ENCODE data around the gene SLC44A1. TPM values are rescaled to one million over a fixed set of nuclear protein-coding genes. Genes with fewer than 3 reads are reported as not detected.

The SLC44A1 gene
- total RNA-seq, 2 experiments from 2014 or later: 26.6 to 71.6 TPM

- H3K36me3 ChIP-seq (ENCODE audit: insufficient read depth, low read length): no peaks in the 10 kb centered on the region
- BruUV-seq (replicated peaks): no TSS peak
- no peak for DNase-seq (ENCODE audit: low spot score)
- no peaks in the 10 kb centered on the region for H4K20me1 ChIP-seq (ENCODE audit: insufficient read depth, low read length)
- TF ChIP-seq EZH2phosphoT487 (IDR thresholded peaks at IDR 0.05; ENCODE audit: borderline replicate concordance, low read depth, low read length) (no peak), CTCF (conservative IDR thresholded peaks at IDR 0.05; ENCODE audit: low read length) (no peak)
- CTCF ChIA-PET (ENCODE audit: unreplicated experiment): no interaction called here
- no peaks in the 10 kb centered on the region for H3K79me2 ChIP-seq (ENCODE audit: insufficient read depth, low read depth, low read length)
- no peaks in the 10 kb centered on the region for H3K9me3 ChIP-seq (ENCODE audit: low read length)
- intact Hi-C loops (cut with micrococcal nuclease; ENCODE audit: unreplicated experiment): no loop called here
- H3K27ac ChIP-seq (ENCODE audit: low read depth, low read length, poor library complexity, severe bottlenecking): no peak overlapping the region
- POLR2A ChIA-PET: interaction anchor here (1.9 kb wide), 1 partner anchor 11 kb away, joined by 12 read pairs; no protein-coding TSS in a partner anchor
- no peak overlapping the region for H3K4me2 ChIP-seq (ENCODE audit: low read length)
- H3K4me1 ChIP-seq (ENCODE audit: insufficient read depth, low read length, poor library complexity, severe bottlenecking): no peaks in the 10 kb centered on the region
- no peak overlapping the region for H3K4me3 ChIP-seq (ENCODE audit: low read depth, low read length, poor library complexity, severe bottlenecking)
- H3K9me2 ChIP-seq (ENCODE audit: insufficient read depth, low read length): no peaks in the 10 kb centered on the region
- no peak overlapping the region for H2AFZ ChIP-seq (ENCODE audit: low read length)
These were observed 197.2 kb downstream of the SLC44A1 start for GRCh38 chr9:105441616-105442160.

GRCh38 chr9:105443121-105443520 lies 198.7 kb downstream of the SLC44A1 start:
- Histone ChIP-seq H3K9me2 (ENCODE audit: insufficient read depth, low read length) (no peaks in the 10 kb centered on the region), H4K20me1 (ENCODE audit: insufficient read depth, low read length) (no peaks in the 10 kb centered on the region), H3K4me1 (ENCODE audit: insufficient read depth, low read length, poor library complexity, severe bottlenecking) (peaks cover 6% of the 10 kb centered on the region), H3K27ac (ENCODE audit: low read depth, low read length, poor library complexity, severe bottlenecking) (no peak overlapping the region), H2AFZ (ENCODE audit: low read length) (no peak overlapping the region), H3K79me2 (ENCODE audit: insufficient read depth, low read depth, low read length) (no peaks in the 10 kb centered on the region), H3K4me3 (ENCODE audit: low read depth, low read length, poor library complexity, severe bottlenecking) (no peak overlapping the region), H3K4me2 (ENCODE audit: low read length) (no peak overlapping the region), H3K36me3 (ENCODE audit: insufficient read depth, low read length) (no peaks in the 10 kb centered on the region), H3K9me3 (ENCODE audit: low read length) (no peaks in the 10 kb centered on the region)
- ChIA-PET POLR2A (interaction anchor here (0.6 to 1.9 kb wide), 2 partner anchors 12 to 273 kb away, joined by 4 to 12 read pairs; no protein-coding TSS in a partner anchor), CTCF (ENCODE audit: unreplicated experiment) (no interaction called here)
- intact Hi-C loops (cut with micrococcal nuclease; ENCODE audit: unreplicated experiment): no loop called here
- TF ChIP-seq EZH2phosphoT487 (IDR thresholded peaks at IDR 0.05; ENCODE audit: borderline replicate concordance, low read depth, low read length): no peak
- TF ChIP-seq CTCF (conservative IDR thresholded peaks at IDR 0.05; ENCODE audit: low read length): no peak
- BruUV-seq (replicated peaks): no TSS peak
- no peak for DNase-seq (ENCODE audit: low spot score)

GRCh38 chr9:105444130-105444529 lies 199.7 kb downstream of the SLC44A1 start:
- no peak for DNase-seq (ENCODE audit: low spot score)
- H4K20me1 ChIP-seq (ENCODE audit: insufficient read depth, low read length): peaks cover 2% of the 10 kb centered on the region; the same call in 1 of the 2 replicates
- H3K4me2 ChIP-seq (ENCODE audit: low read length): no peak overlapping the region
- intact Hi-C loops (cut with micrococcal nuclease; ENCODE audit: unreplicated experiment): no loop called here
- no peak overlapping the region for H3K27ac ChIP-seq (ENCODE audit: low read depth, low read length, poor library complexity, severe bottlenecking)
- H3K4me1 ChIP-seq (ENCODE audit: insufficient read depth, low read length, poor library complexity, severe bottlenecking): peaks cover 13% of the 10 kb centered on the region
- no peaks in the 10 kb centered on the region for H3K9me2 ChIP-seq (ENCODE audit: insufficient read depth, low read length)
- H3K9me3 ChIP-seq (ENCODE audit: low read length): no peaks in the 10 kb centered on the region
- BruUV-seq (replicated peaks): no TSS peak
- H2AFZ ChIP-seq (ENCODE audit: low read length): no peak overlapping the region
- POLR2A ChIA-PET: interaction anchor here (1.2 kb wide), 2 partner anchors 19 to 203 kb away, joined by 3 to 4 read pairs; no protein-coding TSS in a partner anchor
- H3K79me2 ChIP-seq (ENCODE audit: insufficient read depth, low read depth, low read length): 0 out of 2 replicates have a peak, but pooled peaks cover 7% of the 10 kb centered on the region
- no peak for TF ChIP-seq EZH2phosphoT487 (IDR thresholded peaks at IDR 0.05; ENCODE audit: borderline replicate concordance, low read depth, low read length)
- TF ChIP-seq CTCF (conservative IDR thresholded peaks at IDR 0.05; ENCODE audit: low read length): no peak
- no peaks in the 10 kb centered on the region for H3K36me3 ChIP-seq (ENCODE audit: insufficient read depth, low read length)
- CTCF ChIA-PET (ENCODE audit: unreplicated experiment): no interaction called here
- H3K4me3 ChIP-seq (ENCODE audit: low read depth, low read length, poor library complexity, severe bottlenecking): no peak overlapping the region

All from OCI-LY7 (cell line).